ENCODE results near the gene AUTS2. TPM values are rescaled to one million over a fixed set of nuclear protein-coding genes. Genes with fewer than 3 reads are reported as not detected.

The AUTS2 gene
- total and polyA plus RNA-seq, 10 of the 15 experiments (the other 5 are each of a cell fraction or from before 2014, with no cell fraction given), result 6.4 to 55.6 (median 21.6) TPM

DNA sequence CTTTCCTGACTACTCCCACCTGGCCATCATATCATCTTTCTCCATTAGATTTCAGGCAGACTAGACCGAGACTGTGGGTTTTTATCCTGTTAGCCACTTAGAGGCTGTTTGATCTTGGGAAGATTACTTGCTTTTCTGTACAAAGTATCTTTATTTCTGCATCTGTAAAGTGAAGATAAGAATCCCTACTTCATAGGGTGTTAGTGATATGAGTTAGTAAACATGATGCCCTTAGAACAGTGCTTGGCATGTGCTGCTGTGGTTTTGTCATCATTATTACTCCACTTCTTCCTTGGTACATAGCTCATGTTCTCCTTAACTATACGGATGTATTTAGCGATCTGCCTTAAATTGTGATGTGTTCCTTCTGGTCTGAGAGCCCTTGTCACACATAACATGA, 165.2 kb downstream of the AUTS2 start:
- no TSS peak for BruUV-seq (replicated peaks)

DNA sequence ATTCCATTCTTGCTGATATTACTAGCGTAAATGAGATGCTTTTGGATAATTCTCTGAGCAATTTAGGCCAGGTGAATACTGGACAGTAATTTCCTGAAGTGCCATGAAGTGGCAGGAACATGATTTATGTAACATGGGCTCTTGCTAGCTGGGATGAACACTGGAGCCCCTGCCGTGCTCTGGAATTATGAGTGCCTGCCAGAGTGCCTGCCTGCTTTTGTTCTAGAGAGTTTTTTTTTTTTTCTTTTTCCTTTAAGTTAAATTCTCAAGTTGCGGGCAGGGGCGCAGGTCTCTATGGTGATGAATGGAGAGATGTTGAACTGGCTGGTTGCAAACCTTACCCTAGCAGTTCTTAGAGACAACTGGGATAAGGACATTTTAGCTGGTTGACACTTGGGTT, 165.9 kb downstream of the AUTS2 start:
- ChIA-PET SMC1A (ENCODE audit: uncharacterized antibody, unreplicated experiment) (interaction anchor here (0.7 to 9.9 kb wide), 21 partner anchors 9 to 161 kb away, joined by 3 to 59 read pairs (median 4); no protein-coding TSS in a partner anchor), CTCF (interaction anchor here (0.9 to 1.6 kb wide), 2 partner anchors 16 to 61 kb away, joined by 3 to 4 read pairs; no protein-coding TSS in a partner anchor), RAD21 (ENCODE audit: unreplicated experiment) (interaction anchor here (1.0 to 4.6 kb wide), 9 partner anchors 9 to 76 kb away, joined by 3 to 42 read pairs (median 5); no protein-coding TSS in a partner anchor), POLR2A (interaction anchor here (0.6 to 3.0 kb wide), 7 partner anchors 9 to 63 kb away, joined by 3 to 15 read pairs (median 3); no protein-coding TSS in a partner anchor)
- in situ Hi-C loops (cut with MboI) (no loop called here), intact Hi-C loops (cut with micrococcal nuclease; ENCODE audit: unreplicated experiment) (loop anchor here (5.0 kb wide), 1 partner anchor 158 kb away; no protein-coding TSS in a partner anchor)
- Histone ChIP-seq H3K9ac (ENCODE audit: control insufficient read depth, insufficient read depth, low read length) (no peak overlapping the region), H3K4me2 (ENCODE audit: control insufficient read depth, insufficient read depth) (no peak overlapping the region), H3K27me3 (replicated peaks in 1 of 2; ENCODE audit: control insufficient read depth in 2 of 2, insufficient read depth in 2 of 2, low read length in 1 of 2) (no peaks in the 10 kb centered on the region), H3K27ac (ENCODE audit: control insufficient read depth, insufficient read depth) (no peak overlapping the region), H3K4me3 (no peak overlapping the region), H3K36me3 (ENCODE audit: control insufficient read depth in 2 of 2, insufficient read depth in 2 of 2, low read length in 1 of 2) (no peaks in the 10 kb centered on the region), H3K79me2 (ENCODE audit: control insufficient read depth, insufficient read depth, low read length) (peaks cover 2% of the 10 kb centered on the region), H4K20me1 (ENCODE audit: control insufficient read depth, insufficient read depth) (no peaks in the 10 kb centered on the region), H2AFZ (ENCODE audit: control insufficient read depth, low read depth, low read length) (no peak overlapping the region), H3K9me3 (replicated peaks; ENCODE audit: control insufficient read depth, insufficient read depth, low read length) (no peaks in the 10 kb centered on the region; the same call in 2 of the 3 replicates), H3K4me1 (ENCODE audit: control insufficient read depth, insufficient read depth, low read length) (peaks cover 24% of the 10 kb centered on the region)
- BruUV-seq (replicated peaks), result no TSS peak
- no peak for ATAC-seq
- WGBS (ENCODE audit: insufficient coverage, insufficient replicate concordance, low lambda C conversion rate, missing lambda C conversion rate), result 76% methylated on average over 4 of the region's 4 CpGs
- FAIRE-seq, result no peak
- DNase-seq (ENCODE audit: low read depth, low spot score), result no peak
- TF ChIP-seq ATF7 (IDR thresholded peaks at IDR 0.05; ENCODE audit: low read depth) (no peak), ESRRA (IDR thresholded peaks at IDR 0.05; ENCODE audit: low read length) (no peak), NFYB (IDR thresholded peaks at IDR 0.05; ENCODE audit: insufficient read depth, low read depth, low read length) (no peak), SIN3A (IDR thresholded peaks at IDR 0.05; ENCODE audit: low read depth, low read length) (no peak)
- TF ChIP-seq, protein P1, sequence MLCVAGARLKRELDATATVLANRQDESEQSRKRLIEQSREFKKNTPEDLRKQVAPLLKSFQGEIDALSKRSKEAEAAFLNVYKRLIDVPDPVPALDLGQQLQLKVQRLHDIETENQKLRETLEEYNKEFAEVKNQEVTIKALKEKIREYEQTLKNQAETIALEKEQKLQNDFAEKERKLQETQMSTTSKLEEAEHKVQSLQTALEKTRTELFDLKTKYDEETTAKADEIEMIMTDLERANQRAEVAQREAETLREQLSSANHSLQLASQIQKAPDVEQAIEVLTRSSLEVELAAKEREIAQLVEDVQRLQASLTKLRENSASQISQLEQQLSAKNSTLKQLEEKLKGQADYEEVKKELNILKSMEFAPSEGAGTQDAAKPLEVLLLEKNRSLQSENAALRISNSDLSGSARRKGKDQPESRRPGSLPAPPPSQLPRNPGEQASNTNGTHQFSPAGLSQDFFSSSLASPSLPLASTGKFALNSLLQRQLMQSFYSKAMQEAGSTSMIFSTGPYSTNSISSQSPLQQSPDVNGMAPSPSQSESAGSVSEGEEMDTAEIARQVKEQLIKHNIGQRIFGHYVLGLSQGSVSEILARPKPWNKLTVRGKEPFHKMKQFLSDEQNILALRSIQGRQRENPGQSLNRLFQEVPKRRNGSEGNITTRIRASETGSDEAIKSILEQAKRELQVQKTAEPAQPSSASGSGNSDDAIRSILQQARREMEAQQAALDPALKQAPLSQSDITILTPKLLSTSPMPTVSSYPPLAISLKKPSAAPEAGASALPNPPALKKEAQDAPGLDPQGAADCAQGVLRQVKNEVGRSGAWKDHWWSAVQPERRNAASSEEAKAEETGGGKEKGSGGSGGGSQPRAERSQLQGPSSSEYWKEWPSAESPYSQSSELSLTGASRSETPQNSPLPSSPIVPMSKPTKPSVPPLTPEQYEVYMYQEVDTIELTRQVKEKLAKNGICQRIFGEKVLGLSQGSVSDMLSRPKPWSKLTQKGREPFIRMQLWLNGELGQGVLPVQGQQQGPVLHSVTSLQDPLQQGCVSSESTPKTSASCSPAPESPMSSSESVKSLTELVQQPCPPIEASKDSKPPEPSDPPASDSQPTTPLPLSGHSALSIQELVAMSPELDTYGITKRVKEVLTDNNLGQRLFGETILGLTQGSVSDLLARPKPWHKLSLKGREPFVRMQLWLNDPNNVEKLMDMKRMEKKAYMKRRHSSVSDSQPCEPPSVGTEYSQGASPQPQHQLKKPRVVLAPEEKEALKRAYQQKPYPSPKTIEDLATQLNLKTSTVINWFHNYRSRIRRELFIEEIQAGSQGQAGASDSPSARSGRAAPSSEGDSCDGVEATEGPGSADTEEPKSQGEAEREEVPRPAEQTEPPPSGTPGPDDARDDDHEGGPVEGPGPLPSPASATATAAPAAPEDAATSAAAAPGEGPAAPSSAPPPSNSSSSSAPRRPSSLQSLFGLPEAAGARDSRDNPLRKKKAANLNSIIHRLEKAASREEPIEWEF (IDR thresholded peaks at IDR 0.05; ENCODE audit: insufficient replicate concordance, low read depth, low read length), result no peak

More for the DNA sequence above, 165.2 kb downstream of the AUTS2 start:
- ATAC-seq, result peak; percentile 5; the same call in 2 of the 3 replicates
- Histone ChIP-seq H3K9ac (ENCODE audit: control insufficient read depth, insufficient read depth, low read length) (no peak overlapping the region), H3K27ac (ENCODE audit: control insufficient read depth, insufficient read depth) (no peak overlapping the region), H3K36me3 (ENCODE audit: control insufficient read depth in 2 of 2, insufficient read depth in 2 of 2, low read length in 1 of 2) (no peaks in the 10 kb centered on the region), H3K27me3 (replicated peaks in 1 of 2; ENCODE audit: control insufficient read depth in 2 of 2, insufficient read depth in 2 of 2, low read length in 1 of 2) (no peaks in the 10 kb centered on the region), H3K9me3 (replicated peaks; ENCODE audit: control insufficient read depth, insufficient read depth, low read length) (no peaks in the 10 kb centered on the region; the same call in 2 of the 3 replicates), H4K20me1 (ENCODE audit: control insufficient read depth, insufficient read depth) (no peaks in the 10 kb centered on the region), H3K4me3 (no peak overlapping the region), H2AFZ (ENCODE audit: control insufficient read depth, low read depth, low read length) (no peak overlapping the region), H3K79me2 (ENCODE audit: control insufficient read depth, insufficient read depth, low read length) (peaks cover 2% of the 10 kb centered on the region), H3K4me1 (ENCODE audit: control insufficient read depth, insufficient read depth, low read length) (peaks cover 24% of the 10 kb centered on the region), H3K4me2 (ENCODE audit: control insufficient read depth, insufficient read depth) (peak overlapping the region; percentile 52)
- POLR2A ChIA-PET, result interaction anchor here (0.6 to 3.0 kb wide), 6 partner anchors 9 to 61 kb away, joined by 3 to 15 read pairs (median 5); no protein-coding TSS in a partner anchor
- in situ Hi-C loops (cut with MboI) (no loop called here), intact Hi-C loops (cut with micrococcal nuclease; ENCODE audit: unreplicated experiment) (loop anchor here (1.0 to 5.0 kb wide), 3 partner anchors 24 to 159 kb away; no protein-coding TSS in a partner anchor)
- 66% methylated on average over 3 of the region's 3 CpGs for WGBS (ENCODE audit: insufficient coverage, insufficient replicate concordance, low lambda C conversion rate, missing lambda C conversion rate)
- DNase-seq (ENCODE audit: low read depth, low spot score), result no peak
- TF ChIP-seq BHLHE40 (IDR thresholded peaks at IDR 0.05; ENCODE audit: borderline replicate concordance in 1 of 2, low read depth in 2 of 2, low read length in 1 of 2) (peak in 1 of 2 experiments; percentile 20; a peak in 1 of 4 replicates), NFYB (IDR thresholded peaks at IDR 0.05; ENCODE audit: insufficient read depth, low read depth, low read length) (no peak), RAD21 (IDR thresholded peaks at IDR 0.05; ENCODE audit: insufficient read depth, low read depth, low read length) (no peak), RELA (IDR thresholded peaks at IDR 0.05; ENCODE audit: borderline replicate concordance, partially characterized antibody) (no peak), RAD51 (IDR thresholded peaks at IDR 0.05) (no peak), SP1 (IDR thresholded peaks at IDR 0.05; ENCODE audit: low read depth, low read length) (no peak), CHD1 (IDR thresholded peaks at IDR 0.05; ENCODE audit: low read depth, low read length) (no peak), POLR2AphosphoS2 (IDR thresholded peaks at IDR 0.05; ENCODE audit: low read depth, low read length) (no peak)
- RAD21 ChIA-PET (ENCODE audit: unreplicated experiment), result interaction anchor here (1.0 to 4.6 kb wide), 11 partner anchors 10 to 112 kb away, joined by 3 to 42 read pairs (median 4); no protein-coding TSS in a partner anchor
- CTCF ChIA-PET, result interaction anchor here (0.9 to 1.6 kb wide), 3 partner anchors 13 to 24 kb away, joined by 3 to 4 read pairs (median 4); no protein-coding TSS in a partner anchor
- SMC1A ChIA-PET (ENCODE audit: uncharacterized antibody, unreplicated experiment), result interaction anchor here (0.7 to 9.9 kb wide), 21 partner anchors 10 to 160 kb away, joined by 3 to 59 read pairs (median 4); no protein-coding TSS in a partner anchor
- FAIRE-seq, result no peak

Data from GM12878 (cell line).